ENCODE data around the gene TMEM158.

Gene TMEM158

DNA sequence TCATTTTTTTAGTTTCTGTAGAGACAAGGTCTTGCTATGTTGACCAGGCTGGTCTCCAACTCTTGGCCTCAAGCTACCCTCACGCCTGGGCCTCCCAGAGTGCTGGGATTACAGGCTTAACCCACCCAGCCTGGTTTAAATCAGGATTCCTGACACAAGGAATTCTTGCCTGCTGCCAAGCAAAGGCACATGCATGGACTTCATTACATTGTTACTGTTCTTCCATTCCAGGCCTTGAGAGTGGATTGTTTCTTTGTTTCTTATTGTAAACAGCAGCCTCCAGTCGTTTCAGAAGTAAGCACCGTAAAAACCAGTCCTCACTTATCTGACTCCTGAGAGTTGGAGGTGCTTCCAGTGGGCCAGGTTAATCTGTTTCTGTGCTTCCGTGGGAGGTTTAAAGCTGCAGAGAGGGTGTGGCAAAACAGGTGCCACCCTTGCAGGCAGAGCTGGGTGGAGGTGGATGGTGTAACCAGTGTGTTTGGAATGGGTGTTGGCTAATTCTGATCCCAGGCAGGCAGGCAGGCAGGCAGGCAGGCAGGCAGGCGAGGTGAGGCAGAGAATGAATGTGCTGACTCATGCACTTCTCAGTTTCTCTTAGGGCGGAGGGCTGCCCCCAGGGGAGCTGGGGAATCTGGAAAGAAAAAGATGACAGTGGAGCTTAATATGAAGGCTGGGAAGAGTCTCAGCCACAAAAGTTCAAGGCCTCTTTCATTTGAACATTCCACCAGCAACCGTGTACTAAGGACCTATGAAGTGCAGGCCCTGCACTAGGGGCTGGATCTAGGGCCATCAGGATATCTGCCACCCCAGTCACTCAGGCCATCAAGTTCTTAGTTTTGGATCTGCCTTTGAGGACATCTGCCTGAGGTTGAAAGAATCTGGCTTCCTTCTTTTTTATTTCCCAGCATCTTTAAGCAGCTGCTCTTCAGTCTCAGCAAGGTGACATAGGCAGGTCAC is 42.9 kb downstream of the TMEM158 start:
- peak in 1 of 2 experiments; percentile 7 for DNase-seq (ENCODE audit: low read depth in 1 of 2, low spot score in 1 of 2)
- no peak for TF ChIP-seq GABPA (IDR thresholded peaks at IDR 0.05; ENCODE audit: low read depth)
- TF ChIP-seq POLR2AphosphoS5 (IDR thresholded peaks at IDR 0.05; ENCODE audit: low read depth) = no peak
- TF ChIP-seq, protein P1, sequence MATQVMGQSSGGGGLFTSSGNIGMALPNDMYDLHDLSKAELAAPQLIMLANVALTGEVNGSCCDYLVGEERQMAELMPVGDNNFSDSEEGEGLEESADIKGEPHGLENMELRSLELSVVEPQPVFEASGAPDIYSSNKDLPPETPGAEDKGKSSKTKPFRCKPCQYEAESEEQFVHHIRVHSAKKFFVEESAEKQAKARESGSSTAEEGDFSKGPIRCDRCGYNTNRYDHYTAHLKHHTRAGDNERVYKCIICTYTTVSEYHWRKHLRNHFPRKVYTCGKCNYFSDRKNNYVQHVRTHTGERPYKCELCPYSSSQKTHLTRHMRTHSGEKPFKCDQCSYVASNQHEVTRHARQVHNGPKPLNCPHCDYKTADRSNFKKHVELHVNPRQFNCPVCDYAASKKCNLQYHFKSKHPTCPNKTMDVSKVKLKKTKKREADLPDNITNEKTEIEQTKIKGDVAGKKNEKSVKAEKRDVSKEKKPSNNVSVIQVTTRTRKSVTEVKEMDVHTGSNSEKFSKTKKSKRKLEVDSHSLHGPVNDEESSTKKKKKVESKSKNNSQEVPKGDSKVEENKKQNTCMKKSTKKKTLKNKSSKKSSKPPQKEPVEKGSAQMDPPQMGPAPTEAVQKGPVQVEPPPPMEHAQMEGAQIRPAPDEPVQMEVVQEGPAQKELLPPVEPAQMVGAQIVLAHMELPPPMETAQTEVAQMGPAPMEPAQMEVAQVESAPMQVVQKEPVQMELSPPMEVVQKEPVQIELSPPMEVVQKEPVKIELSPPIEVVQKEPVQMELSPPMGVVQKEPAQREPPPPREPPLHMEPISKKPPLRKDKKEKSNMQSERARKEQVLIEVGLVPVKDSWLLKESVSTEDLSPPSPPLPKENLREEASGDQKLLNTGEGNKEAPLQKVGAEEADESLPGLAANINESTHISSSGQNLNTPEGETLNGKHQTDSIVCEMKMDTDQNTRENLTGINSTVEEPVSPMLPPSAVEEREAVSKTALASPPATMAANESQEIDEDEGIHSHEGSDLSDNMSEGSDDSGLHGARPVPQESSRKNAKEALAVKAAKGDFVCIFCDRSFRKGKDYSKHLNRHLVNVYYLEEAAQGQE (IDR thresholded peaks at IDR 0.05; ENCODE audit: insufficient replicate concordance, low read depth) = no peak
- TF ChIP-seq, protein P2, sequence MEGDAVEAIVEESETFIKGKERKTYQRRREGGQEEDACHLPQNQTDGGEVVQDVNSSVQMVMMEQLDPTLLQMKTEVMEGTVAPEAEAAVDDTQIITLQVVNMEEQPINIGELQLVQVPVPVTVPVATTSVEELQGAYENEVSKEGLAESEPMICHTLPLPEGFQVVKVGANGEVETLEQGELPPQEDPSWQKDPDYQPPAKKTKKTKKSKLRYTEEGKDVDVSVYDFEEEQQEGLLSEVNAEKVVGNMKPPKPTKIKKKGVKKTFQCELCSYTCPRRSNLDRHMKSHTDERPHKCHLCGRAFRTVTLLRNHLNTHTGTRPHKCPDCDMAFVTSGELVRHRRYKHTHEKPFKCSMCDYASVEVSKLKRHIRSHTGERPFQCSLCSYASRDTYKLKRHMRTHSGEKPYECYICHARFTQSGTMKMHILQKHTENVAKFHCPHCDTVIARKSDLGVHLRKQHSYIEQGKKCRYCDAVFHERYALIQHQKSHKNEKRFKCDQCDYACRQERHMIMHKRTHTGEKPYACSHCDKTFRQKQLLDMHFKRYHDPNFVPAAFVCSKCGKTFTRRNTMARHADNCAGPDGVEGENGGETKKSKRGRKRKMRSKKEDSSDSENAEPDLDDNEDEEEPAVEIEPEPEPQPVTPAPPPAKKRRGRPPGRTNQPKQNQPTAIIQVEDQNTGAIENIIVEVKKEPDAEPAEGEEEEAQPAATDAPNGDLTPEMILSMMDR (IDR thresholded peaks at IDR 0.05; ENCODE audit: insufficient read depth, low read length) = no peak
- no peak for TF ChIP-seq SPI1 (IDR thresholded peaks at IDR 0.05; ENCODE audit: borderline replicate concordance, low read depth)
- Histone ChIP-seq H3K27me3 (ENCODE audit: insufficient read depth, poor library complexity, severe bottlenecking) (no peaks in the 10 kb centered on the region), H3K4me3 (replicated peaks; ENCODE audit: insufficient read depth, low read length) (no peak overlapping the region), H3K27ac (replicated peaks) (no peak overlapping the region)

DNA sequence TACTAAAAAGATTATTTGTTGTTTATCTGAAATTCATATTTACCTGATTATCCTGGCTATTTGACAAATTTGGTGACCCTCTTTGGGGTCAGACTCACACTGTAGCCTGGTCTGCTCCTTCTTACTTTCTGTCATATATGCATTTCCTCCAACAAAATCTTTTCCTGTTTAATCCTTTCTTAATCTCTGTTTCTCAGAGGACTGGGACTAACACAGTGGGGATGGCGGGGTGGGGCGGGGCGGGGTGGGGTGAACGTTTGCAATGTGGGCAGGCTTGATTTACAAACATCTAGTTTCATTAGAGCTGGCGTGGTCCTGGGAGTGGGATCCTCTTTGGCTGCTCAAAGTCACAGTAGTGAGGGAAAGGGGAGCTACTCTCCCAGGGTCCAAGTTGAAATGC is 44.6 kb downstream of the TMEM158 start:
- Histone ChIP-seq H3K27ac (replicated peaks) (no peak overlapping the region), H3K4me3 (replicated peaks; ENCODE audit: insufficient read depth, low read length) (no peak overlapping the region), H3K27me3 (ENCODE audit: insufficient read depth, poor library complexity, severe bottlenecking) (no peaks in the 10 kb centered on the region)
- no peak for TF ChIP-seq POLR2AphosphoS5 (IDR thresholded peaks at IDR 0.05; ENCODE audit: low read depth)
- TF ChIP-seq, protein P2 (IDR thresholded peaks at IDR 0.05; ENCODE audit: insufficient read depth, low read length) = no peak
- TF ChIP-seq GABPA (IDR thresholded peaks at IDR 0.05; ENCODE audit: low read depth) = no peak
- TF ChIP-seq SPI1 (IDR thresholded peaks at IDR 0.05; ENCODE audit: borderline replicate concordance, low read depth) = no peak
- TF ChIP-seq, protein P1 (IDR thresholded peaks at IDR 0.05; ENCODE audit: insufficient replicate concordance, low read depth) = no peak
- no peak for DNase-seq (ENCODE audit: low read depth in 1 of 2, low spot score in 1 of 2)

DNA sequence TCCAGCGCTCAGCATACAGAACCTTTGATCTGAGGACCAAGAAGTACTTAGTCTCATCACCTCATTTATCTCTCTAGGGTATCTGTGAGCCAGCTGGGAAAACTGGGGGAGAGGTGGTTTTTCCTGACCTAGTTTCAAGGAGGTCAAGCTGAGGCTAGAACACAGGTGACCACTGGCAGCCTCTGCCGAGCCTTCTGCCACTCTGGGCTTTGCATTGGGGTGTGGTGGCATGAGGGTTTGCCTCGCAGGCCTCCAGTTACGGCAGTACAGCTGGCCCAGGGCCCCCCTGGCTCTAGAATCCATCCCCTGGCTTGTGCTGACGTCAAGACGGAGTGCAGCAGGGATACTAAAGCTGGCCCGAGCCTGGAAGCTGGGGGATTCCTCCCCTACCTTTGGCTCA is 45.2 kb downstream of the TMEM158 start:
- Histone ChIP-seq H3K27ac (replicated peaks) (no peak overlapping the region), H3K27me3 (ENCODE audit: insufficient read depth, poor library complexity, severe bottlenecking) (no peaks in the 10 kb centered on the region), H3K4me3 (replicated peaks; ENCODE audit: insufficient read depth, low read length) (no peak overlapping the region)
- TF ChIP-seq, protein P2 (IDR thresholded peaks at IDR 0.05; ENCODE audit: insufficient read depth, low read length) = no peak
- TF ChIP-seq SPI1 (IDR thresholded peaks at IDR 0.05; ENCODE audit: borderline replicate concordance, low read depth) (no peak), GABPA (IDR thresholded peaks at IDR 0.05; ENCODE audit: low read depth) (no peak), POLR2AphosphoS5 (IDR thresholded peaks at IDR 0.05; ENCODE audit: low read depth) (no peak)
- TF ChIP-seq, protein P1 (IDR thresholded peaks at IDR 0.05; ENCODE audit: insufficient replicate concordance, low read depth) = no peak
- no peak for DNase-seq (ENCODE audit: low read depth in 1 of 2, low spot score in 1 of 2)
